Tibial nerve (tissue), 3 donors: ENCODE measurements around the gene ATPAF2.

Experiments used
- CTCF ChIP-seq, 5 experiments: fragments of 200-600 bp in 3 of 5; fragments of 450-650 bp in 2 of 5; sonication (generic) in 3 of 5; IDR thresholded peaks; one replicate each; pipeline ENCODE4 v1.5.1; 2016 to 2019; ENCODE audit warnings: antibody characterized with exemption in 5 of 5, mild to moderate bottlenecking in 3 of 5, moderate library complexity in 2 of 5
- POLR2A ChIP-seq, 2 donors: fragments of 450-650 bp; IDR thresholded peaks; one replicate each; pipeline ENCODE4 v1.6.1; 2017; ENCODE audit warnings: antibody characterized with exemption in 2 of 2, mild to moderate bottlenecking in 2 of 2, moderate library complexity in 2 of 2

GRCh38 chr17:18066866-18067265, 27.9 kb upstream of the ATPAF2 start:
- no peak for TF ChIP-seq CTCF (IDR thresholded peaks at IDR 0.05)
- no peak for TF ChIP-seq POLR2A (IDR thresholded peaks at IDR 0.05)
